Activated T-cell treated with anti-CD3 and anti-CD28 coated beads, Interleukin-2, amount 50 U/mL, for 1 hour (primary cell): ENCODE results near the gene RXRA.

Source experiments
- DNase-seq: peaks from one replicate; pipeline ENCODE4 v3.0.0-alpha.2; 2020

Gene RXRA

DNA sequence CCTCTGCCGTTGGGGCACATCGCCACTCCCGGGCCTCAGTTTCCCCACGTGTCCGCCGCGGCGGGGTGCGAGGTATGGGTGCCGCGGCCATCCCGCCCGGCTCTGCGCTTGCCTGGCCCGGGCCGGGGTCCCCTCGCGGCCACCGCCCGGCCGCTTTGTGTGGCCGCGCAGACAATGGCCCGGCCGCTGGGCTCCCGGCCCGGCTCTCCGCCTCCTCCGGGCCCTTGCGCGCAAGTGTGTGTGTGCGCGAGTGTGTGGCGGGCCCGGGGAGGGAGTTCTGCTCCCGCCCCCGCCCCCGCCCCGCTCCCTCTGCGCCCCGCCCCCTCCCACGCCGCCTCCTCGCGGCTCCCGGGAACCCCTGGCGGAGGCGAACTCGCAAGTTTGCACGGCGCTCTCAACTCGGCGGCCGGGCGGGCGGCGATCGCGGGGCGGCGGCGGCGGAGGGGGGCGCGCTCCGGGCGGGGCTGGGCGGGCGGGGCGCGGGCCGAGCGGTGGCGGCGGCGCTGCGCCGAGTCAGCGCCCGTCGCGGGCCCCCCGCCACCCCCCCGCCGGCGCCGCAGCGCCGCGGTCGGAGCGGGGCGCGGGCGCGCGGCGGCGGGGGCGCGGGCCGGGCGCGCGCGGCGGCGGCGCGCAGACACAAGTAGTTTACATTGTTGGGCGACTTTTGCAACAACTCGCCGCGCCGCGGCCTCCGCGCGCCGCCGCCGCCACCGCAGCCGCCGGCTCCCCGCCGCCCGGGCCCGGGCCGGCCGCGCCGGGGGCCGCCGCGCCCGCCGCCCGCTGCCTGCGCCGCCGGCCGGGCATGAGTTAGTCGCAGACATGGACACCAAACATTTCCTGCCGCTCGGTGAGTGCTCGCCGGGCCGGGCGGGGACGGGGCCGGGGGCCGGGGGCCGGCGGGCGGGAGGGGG lies at the start of gene RXRA:
Gene RXRA (plus strand): TSS at position 643 of the 911 bp plus-strand sequence. CDS start 177 bp downstream, at position 820.
- DNase-seq = peak; percentile 76

DNA sequence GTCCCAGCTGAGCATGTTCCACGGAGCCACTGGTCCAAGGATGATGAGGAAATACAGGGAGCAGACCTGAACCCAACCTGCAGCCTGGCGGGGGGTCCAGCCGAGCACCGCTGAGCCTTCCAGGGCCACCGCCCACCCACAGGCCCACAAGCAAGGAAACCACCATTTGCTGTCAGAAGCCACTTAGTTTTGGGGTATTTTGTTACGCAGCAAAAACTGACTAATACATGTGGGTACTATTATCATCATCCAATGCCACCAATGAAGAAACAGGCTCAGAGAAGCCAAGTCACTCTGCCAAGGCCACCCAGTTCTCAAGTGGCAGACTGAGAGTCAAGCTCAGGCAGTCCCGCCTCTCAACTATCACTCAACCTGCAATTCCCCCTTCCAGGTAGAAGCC lies 48.0 kb upstream of the RXRA start:
- no peak for DNase-seq

DNA sequence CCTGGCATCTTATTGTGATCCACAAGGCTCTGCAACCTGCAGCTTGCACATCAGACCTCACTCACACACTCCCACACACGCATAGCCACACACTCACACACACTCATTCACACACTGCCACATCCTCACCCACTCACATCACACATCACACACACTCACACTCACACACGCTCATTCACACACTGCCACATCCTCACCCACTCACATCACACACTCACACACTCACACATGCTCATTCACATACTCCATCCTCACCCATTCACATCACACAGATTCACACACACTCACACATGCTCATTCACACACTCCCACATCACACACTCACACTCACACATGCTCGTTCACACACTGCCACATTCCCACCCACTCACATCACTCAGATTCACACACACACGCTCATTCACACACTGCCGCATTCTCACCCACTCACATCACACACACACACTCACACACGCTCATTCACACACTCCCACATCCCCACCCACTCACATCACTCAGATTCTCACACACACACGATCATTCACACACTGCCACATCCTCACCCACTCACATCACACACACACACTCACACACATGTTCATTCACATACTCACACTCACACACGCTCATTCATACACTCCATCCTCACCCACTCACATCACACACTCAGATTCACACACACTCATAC lies 47.1 kb upstream of the RXRA start:
- no peak for DNase-seq

DNA sequence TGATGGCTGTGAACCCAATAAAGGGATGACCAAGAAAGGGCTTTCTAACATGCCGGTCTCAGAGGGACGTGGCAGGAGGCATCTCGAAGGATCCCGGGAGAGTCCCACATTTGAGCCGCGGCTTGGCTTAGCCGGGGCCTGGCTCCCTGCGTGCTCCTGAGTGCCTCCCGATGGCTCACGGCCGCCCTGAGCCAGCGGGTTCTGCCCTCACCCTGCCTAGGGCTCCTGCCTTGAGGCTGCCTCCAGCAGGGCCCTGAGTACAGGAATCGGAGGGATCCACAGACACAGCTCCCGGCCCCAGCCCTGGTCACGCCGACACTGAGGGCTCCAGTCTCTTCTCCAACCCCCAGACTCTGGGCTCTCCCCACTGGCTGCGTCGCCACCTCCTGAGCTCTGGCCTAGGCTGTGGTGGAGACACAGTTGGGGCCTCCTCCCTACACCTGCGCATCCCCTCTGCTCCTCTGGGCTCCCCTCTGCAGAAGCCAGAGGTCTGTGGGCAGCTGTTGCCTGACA lies 44.1 kb upstream of the RXRA start:
- no peak for DNase-seq

DNA sequence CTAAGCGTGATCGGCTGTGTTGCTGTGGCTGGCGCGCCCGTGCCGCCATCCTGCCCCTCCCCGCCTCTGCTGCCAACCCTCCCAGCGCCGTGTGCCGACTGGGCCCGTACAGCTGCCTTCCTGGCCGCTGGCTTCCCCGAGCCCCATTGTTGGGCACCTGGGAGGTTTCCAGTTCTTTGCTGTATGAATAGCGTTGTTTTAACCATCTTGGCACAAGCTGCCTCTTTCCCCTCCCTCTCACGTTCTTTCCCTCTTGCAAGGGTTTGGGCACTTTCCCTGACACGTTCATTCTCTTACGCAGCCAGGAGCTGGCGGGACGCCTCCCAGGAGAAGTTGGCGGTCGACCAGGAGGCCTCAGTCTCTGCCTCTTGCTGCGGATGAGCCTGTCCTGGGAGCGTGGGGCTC lies 43.1 kb upstream of the RXRA start:
- DNase-seq = no peak

DNA sequence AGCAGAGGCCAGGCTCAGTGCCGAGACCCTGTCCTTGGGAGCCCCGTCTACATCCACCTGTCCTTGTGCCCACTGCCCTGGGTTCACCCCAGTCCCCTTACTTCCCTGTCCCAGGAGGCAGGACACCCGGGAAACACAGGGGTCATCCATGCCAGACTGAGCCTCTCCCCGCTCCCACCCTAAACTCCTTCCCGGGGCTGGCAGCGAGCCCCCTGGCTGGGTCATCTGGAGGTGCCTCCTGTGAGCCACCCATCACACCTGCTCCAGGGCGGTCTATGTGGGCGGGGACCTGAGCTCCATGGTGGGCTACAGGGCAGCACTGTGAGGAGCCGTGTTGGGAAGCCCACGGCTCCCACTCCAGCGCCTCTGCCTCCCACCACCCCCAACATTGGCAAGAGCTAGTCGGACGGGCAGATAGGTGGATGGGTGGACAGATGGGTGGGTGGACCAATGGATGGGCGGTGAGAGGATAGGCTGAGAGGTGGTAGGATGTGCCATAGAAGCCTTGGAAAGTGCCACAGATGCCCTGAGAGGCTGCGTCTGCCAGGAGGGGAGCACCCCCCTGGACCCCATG lies 42.5 kb upstream of the RXRA start:
- no peak for DNase-seq

DNA sequence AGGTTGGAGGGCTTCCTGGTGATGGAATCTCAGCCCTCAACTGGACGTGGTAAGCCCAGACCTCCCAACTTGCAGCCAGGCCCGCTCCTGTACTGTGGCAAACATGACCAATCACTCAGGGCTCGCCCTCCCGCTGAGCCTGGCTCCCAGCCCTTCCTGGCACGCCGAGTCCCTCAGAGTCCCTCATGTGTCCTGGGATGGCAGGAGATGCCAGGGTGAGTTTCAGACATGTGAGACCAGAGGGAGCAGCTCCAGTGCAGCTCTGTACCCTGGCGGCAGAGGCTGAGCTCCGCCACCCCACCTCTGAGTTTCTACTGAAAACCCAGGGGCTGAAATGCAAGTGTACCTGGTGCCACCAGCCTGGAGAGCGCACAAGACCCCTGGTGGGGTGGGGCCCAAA lies 42.0 kb upstream of the RXRA start:
- DNase-seq = no peak

DNA sequence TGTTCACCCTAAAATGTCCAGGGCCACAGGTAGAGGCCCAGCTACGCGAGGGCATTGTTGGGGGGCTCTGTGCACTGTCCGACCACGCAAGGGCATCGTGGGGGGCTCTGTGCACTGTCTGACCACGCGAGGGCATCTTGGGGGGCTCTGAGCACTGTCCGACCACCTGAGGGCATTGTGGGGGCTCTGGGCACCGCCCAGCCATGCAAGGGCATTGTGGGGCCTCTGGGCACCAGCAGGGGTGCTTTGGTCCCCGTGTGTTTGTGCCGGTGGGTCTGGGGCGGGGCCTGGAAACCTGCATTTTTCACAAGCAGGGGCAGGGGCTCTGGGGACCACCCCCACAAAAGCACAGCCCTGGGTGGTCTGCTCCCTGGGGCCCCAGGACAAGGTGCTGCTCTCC lies 41.5 kb upstream of the RXRA start:
- DNase-seq = no peak

DNA sequence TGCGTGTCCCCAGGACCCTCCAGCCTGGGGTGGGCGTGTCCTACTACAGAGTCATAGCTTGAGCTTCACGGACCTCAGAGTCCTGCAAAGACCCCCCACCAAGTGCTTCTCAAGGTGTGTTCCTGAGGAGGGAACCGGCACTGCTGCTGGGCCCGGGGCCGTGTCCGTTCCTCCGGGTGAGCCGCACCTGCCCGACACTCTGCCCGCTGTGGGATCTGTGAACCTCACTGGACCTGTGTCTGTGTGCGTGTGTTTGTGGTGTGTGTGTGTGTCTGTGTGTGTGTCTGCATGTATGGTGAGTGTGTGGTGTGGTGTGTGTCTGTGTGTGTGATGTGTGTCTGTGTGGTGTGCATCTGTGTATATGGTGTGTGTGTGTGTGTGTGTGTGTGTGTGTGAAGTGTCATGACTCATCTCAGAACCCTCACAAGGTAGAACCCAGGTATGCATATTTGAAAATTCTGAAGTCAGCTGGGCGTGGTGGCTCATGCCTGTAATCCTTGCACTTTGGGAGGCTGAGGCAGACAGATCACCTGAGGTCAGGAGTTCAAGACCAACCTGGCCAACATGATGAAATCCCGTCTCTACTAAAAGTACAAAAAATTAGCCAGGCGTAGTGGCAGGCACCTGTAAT lies 40.9 kb upstream of the RXRA start:
- DNase-seq = no peak

DNA sequence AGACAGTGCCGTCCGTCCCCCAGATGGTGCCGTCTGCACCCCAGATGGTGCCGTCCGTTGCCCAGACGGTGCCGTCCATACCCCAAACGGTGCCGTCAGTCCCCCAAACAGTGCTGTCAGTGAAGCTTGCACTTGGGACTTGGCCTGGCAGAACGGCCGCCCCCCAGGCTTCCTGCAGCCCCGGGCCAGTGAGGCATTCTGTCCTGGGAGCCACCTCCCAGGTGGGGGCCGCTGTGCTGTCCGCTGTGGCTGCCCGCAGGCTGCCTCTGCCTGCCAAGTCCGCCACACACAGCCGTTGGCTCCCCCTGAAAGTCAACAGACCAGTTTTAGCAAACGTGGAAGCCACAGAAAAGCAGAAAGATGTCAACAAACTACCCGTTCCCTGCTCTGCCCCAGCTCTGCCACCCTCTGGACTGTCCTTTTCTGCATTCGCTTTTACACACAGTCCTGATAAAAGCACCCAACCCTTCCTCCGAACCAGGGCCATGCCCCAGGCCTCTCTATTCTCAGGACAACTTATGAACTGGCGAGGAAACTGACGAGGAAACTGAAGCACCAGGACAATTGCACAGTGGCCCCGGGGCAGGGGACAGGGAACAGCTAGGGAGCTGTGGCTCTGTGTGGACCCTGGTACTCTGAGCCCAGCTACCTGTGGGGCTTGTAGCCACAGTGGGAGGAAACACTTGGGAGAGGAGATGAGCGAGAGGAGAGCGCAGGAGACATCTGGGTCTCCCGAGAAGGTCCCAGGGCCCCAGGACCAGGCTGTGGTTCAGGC lies 39.6 kb upstream of the RXRA start:
- no peak for DNase-seq

DNA sequence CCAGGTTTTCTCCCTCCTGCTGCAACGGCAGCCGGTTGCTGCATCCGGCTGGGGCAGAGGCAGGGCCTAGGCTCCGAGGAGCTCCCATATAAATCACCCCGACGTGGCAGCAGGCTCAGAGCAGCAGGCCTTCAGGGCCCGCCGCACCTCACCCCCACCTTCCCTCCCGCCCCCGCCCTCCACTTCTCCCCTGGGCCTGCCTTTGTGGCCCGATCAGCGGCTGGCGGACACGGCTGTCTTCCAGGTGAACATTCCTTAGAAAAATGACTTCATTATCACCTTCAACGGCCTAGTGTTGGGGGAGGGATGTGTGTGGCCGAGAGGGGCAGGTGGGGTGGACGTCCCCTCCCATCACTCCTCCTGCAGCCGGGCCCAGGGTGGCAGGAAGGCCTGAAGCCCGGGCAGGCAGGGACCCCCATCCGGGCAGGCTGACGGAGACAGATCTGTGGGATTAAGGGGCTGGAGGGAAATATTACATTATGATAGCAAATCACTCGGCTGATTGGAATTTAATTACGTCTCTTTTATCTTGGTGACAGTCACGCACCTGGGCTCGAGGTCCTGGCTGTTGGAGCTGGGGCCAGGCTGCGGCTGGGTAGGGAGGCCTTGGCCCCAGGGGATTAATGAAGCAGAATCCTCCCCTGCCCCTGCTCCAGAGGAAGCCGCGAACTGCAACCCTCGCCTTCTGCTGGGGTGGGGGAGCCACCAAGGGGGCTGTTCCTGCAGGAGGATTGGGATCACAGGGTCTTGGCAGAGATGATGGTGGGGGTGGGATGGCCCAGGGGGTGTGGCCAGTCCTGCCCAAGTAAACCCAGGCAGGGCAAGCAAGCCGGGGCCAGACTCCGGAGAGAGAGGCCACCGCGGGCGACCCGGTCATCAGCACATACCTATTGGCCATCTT lies 38.4 kb upstream of the RXRA start:
- DNase-seq = no peak

DNA sequence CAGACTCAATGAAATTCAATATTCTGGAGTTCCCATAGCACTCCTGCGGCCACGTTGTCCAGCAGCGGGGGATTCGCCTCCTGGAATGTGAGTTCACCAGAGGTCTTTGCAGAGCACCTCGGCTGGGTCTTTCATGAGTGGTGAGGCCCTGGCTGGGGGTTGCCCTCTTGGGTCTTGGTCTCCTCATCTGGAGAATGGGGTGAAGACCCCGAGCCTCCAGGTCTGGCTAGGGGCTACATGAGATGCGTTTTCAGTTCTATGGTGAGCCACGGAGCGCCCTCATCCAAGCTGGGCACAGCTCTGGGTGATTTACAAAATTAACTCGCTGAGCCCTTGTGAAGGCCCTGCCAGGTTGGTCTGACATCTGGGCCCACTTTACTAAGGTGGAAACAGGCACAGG lies 37.5 kb upstream of the RXRA start:
- DNase-seq = no peak

DNA sequence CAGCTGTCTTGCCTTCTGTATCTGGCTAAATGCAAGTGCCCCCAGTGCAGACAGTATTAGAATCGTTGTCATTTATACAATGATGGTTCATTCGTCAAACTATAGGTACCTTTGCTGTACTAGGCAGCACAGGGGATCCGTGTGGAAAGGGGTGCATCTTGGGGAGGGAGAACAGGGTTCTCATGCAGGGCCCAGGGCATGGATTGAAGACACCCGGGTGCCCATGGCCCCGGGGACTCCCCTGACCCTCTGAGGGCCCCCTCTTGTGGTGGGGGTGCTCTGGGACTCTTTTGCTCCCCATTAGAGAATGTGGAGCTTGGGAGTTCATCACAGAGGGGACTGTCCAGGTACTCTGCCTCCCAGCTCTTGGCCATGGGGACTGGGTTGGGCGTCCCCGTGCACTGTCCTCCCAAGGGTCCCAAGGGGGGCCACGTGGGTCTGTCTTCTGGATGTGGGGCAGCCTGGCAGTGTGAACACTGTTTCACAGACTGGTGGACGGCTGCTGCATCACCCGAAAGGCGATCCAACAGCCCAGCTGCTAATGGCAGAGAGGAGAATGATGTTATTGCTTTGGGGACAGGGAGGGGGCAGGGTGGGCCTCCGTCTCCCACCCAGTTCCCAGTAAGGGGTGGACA lies 36.9 kb upstream of the RXRA start:
- no peak for DNase-seq

DNA sequence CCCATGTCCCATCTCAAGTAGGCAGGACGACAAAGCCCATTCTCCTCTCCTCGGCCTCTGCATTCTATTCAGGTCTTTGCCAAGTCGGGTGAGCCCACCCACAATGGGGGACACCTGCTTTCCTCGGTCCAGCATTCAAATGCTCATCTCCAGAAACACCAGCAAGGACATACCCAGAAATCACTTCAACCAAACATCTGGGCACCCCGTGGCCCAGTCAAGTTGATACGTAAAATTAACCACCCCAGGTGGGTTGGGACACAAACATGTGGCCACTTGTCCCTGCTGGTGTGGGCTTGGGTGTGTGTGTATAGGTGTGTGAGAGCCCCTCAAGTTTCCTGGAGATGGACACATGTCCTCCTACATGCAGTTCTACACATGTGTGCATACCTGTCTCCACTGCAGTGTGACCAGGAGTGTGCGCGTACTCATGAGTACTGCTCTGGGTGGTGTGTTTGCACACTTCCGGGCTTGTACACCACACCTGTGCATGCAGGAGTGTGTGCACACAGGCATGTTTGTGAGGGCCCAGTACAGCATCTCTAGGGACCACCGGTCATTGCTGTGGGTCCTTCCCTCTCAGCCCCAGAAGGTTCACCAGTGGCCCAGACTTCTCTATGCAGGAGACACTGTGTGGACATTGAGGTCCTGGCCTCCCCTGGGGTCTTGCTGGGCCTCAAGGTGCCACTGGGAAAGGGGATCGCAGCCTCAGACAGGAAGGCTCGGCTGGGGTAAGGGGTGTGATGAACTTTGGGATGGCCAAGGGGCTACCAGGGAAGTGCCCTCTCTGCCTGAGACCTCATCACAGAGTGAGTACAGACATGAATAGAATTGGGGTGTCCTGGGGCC lies 35.4 kb upstream of the RXRA start:
- DNase-seq = no peak

DNA sequence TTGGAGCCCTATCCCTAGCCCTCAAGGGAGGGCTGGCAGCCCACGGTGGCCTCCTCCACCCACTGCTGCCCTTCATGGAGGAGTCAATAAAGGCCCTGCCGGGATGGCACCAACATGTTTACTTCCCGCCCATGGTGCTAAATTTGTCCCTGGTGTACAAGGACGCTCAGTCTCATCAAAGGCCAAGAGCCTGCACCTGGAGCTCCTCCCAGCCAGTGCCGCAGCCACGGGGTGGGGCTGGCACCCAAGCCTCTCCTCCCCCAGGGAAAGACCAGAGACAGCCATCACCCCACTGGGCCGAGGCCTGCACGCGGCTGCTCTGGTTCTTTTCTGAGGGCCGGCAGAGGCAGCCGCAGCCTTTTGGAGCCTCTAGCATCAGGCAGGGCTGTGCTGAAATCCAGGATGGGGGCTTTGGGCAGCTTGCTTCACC lies 34.8 kb upstream of the RXRA start:
- DNase-seq = no peak

DNA sequence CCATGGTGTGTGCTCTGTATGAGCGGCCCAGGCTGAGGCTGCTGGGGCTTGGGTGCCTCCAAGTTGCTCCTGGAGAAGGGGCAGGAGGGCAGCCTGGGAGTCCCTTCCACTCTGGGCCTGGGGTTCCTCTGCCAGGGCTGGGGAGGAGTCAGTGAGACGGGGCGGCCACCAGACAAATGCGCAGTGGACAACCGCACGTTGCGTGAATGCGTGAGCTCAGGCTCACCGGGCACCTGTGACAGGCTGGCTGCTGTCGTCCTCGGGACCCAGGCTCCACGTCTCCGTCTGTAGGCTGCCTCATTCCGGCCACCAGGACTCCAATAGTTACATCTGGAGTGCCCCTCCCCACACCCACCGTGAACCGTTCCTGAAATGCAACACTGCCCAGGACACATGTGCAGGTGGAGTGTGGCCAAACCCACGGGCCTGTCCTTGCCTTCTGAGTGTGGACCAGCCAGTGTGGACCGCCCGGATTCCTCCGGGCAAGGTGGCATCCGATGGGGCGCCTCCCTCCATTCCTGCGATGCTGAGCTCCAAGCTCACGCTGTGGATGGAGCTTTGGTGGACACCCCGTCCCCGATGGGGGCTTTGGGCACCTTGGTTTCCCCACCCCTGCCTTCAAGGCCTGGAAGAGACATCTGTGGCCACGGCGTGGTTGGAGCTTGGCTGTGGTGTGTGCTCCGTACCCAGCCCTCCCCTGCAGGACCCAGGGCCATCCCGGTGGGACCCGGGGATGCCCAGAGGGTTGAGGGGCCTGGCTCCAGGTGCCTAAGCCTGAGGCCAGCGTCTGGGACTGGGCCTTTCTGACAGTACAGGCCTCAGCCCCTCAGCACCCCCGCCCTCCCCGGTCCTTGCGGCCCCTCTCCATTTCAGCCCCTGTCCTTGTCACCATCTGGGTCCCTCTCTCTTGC lies 34.0 kb upstream of the RXRA start:
- DNase-seq = no peak

DNA sequence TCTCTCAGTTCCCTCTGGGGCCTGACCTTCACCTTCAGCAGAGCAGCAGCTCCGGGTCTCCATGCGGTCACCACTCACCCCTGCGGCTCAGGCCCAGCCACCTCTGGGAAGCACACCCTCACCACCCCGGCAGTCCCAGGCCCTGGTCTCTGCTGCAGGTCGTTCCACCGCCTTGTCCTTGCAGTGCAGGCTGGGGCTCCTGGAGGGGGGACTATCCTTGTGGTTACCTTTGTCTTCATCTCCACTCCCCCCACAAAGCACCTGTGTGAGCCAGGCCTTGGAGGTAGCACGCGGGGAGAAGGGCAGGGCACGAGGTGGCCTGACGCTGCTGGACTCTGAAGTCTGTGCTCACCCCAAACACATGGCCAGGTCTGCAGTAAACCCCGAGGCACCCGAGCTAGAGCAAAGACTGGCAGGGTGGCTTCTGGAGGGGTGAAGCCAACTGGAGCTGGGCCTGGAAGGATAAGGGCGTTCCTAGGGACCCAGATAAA lies 33.2 kb upstream of the RXRA start:
- DNase-seq = no peak

DNA sequence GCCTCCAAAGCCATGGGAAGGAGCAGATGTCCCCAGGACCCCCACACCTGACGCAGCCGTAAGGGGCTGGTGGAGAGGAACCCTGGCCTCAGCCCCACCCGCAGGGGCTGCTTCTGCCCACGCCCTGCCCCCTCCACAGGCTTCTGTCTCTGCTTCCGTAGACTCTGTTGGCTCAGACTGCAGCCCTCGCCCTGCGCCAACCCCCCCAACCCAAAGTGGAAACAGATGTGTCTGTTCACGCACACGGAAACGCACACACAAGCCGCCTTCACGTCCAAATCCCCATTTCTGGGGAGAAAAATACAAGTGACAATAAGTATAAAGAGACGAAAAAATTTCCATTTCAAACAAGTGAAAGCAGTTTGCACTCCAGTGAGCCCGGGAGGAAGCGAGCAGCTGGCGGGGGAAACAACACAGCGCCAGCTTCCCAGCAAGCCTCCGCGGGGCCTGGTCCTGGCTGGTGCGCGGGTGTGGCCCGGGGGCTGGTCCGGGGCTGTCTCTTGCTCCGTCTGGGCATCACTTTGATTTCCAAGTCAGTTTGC lies 32.6 kb upstream of the RXRA start:
- no peak for DNase-seq
